GM19023 (cell line): ENCODE results near the gene OASL.
"Not testable (repeated sequence)": the region's sequence is repeated elsewhere in the genome, so short reads cannot be mapped to it uniquely, and the experiment has no call there.

ENCODE experiments used
- ATAC-seq: cut with Tn5 transposase; IDR thresholded peaks from one replicate; pipeline ENCODE4 v1.9.1; 2021; ENCODE audit warnings: mild to moderate bottlenecking, moderate library complexity; ENCODE audit not compliant: unreplicated experiment

The OASL gene

DNA sequence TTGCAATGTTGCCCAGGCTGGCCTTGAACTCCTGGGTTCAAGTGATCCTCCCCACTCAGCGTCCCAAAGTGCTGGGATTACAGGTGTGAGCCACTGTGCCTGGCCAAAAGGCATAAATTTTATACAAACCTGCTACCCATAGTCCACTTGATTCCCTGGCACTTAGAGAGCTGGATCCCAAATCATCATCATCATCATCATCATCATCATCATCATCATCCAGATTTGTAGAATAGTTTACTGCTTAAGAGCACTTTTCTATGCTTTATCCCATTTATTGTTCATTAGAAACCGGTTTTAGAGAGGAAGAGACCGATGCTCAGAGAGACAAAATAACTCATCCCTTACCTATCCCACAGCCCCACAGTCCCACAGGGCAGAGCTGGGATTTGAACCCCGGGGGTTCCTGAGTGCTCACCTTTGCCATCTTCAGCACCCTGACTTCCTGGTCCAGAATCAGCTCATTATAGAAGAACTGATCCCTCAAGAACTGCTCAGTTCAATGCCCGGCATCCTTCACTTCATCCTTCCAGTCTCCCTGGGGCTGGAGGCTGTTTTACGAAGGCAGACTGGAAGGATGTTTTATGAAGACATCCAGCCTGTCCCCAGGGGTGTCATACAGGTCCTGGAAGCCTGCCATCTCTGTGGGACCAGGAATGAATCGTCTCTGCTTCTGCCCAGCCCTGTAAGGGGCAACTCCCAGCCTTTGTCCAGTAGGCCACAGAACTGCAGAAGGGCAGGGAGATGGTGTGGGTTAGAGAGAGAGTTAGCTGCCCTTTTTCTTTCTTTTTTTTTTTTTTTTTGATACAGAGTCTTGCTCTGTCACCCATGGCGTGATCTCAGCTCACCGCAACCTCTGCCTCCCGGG is 20.2 kb upstream of the OASL start:
- ATAC-seq = peak; percentile 15

DNA sequence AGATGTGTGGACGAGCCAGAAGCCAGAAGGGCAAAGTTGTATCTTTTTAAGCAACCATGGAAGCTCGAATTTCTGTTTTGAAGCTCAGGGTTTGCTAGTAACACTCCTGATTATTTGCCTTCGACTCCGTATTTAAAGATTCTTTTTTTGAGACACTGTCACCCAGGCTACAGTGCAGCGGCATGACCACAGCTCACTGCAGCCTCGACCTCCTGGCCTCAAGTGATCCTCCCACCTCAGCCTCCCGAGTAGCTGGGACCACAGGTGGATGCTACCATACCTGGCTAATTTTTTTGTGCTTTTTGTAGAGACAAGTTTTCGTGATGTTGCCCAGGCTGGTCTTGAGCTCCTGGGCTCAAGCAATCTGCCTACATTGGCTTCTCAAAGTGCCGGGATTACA is 18.7 kb upstream of the OASL start:
- ATAC-seq = no peak

- no peak for ATAC-seq
Measured at GRCh38 chr12:121053706-121054105, 14.7 kb upstream of the OASL start.

- no peak for ATAC-seq
Measured at GRCh38 chr12:121050725-121051124, 11.7 kb upstream of the OASL start.

DNA sequence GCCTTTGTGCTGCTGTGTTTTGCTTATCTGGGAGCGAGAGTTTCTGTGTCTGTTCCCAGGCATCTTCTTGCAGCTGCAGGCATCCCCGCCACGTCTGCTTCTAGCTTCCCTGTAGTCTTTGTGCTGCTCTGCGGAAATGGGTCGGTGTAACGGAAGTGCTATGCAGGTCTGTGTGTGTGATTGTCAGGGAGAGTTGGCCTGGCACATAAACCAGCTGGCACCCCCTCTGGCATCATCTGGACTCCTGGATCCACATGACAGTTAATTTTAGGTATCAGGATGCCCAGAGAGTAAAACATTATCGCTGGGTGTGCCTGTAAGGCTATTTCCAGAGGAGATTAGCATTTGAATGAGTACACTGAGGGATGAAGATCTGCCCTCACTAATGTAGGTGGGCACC is 9.4 kb upstream of the OASL start:
- ATAC-seq = no peak

DNA sequence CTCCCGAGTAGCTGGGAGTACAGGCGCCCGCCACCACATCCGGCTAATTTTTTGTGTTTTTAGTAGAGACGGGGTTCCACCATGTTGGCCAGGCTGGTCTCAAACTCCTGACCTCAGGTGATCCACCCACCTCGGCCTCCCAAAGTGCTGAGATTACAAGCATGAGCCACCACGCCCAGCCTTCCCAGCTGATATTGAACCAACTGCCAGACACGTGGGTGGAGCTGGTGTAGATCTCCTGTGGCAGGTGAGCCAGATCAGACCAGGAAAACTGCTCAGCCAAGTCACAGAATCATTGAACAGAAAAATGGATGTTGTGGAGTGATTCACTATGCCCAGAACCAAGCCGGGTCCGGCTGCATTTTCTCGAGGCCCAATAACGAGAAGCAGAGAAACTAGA is 8.4 kb upstream of the OASL start:
- ATAC-seq = not testable (repeated sequence)

GRCh38 chr12:121043067-121043466 is 4.0 kb upstream of the OASL start:
- no peak for ATAC-seq

DNA sequence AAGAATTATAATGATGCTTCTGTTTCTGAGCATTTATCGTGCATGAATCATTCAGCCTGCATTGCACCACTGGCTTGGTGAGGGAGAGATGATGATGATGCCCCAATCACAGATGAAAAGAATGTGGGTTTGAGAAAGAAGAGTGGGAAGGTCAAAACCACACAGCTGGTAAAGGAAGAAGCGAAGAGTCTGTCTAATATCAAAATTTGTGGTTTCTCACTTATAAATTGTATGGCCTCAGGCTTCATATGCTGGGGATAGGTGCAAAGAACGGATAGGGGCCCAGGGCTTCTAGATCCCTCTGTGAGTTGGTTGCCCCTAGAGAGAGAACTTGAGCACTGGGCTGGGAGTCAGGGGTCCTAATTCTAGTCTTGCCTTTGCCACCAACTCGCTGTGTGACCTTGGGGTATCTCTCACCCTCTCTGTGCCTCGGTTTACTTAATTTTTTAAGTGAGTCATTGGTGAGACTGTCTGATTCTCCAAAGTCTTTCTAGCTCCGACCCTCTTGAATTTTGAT is 2.2 kb downstream of the OASL start:
- ATAC-seq = no peak

GRCh38 chr12:121034616-121035305 is 4.3 kb downstream of the OASL start:
- no peak for ATAC-seq

DNA sequence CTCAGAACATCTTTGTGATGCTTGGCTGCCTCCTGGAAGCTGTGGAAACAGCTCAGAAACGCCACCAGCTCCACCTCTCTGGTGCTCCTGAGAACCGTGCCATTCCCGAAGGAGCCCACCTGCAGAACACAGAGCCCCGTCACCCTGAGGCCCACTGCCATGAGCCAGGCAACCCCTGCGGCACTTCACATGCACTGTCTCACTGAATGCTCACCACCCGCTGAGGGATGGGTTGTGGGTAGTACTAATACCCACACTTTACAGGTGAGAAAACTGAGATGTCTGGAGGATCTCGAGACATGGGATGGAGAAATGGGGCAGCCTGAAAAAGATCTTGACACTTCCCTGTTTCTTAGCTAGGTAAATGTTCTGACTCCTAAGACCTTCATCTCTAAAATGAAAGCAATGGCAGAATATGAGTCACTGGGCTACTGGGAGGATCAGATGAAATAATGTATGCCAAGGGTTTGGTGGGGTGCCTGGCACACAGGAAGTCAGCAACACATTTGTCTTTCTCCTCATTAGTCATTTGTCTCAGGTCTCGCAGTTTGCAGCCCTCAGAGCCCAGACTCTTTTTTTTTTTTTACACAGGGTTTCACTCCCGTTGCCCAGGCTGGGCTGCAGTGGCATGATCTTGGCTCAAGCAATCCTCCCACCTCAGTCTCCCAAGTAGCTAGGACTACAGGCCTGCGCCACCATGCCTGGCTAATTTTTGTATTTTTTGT is 5.3 kb downstream of the OASL start:
- no peak for ATAC-seq

- no peak for ATAC-seq
Measured at GRCh38 chr12:121030576-121031212, 8.4 kb downstream of the OASL start.

DNA sequence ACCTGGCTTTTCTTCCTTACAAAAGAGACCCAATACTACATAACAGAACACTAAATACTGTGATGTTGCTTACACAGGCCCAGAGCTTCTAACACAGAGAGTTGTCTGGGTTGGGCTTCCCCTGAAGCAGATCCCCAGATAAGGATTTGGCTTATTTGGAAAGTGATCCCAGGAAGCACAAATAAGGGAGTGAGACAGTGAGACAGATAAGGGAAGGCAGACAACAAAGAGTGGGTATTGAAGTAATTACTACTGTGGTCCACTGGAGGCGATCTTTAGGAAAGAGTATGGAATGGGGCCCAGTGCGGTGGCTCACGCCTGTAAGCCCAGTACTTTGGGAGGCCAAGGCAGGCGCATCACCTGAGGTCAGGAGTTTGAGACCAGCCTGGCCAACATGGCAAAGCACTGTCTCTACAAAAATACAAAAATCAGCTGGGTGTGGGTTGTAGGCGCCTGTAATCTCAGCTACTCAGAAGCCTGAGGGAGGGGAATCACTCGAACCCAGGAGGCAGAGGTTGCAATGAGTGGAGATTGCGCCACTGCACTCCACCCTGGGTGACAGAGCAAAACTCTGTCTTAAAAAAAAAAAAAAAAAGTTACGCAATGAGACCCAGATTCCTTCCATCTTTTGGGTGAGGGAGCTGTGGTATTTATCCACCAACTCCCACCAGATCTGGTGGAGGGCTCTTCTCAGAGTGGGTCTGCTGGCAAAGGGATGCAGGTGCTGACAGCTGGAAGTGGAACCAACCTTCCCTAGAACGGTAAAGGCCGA is 12.6 kb downstream of the OASL start:
- no peak for ATAC-seq

GRCh38 chr12:121025442-121026226 is 13.4 kb downstream of the OASL start:
- no peak for ATAC-seq

GRCh38 chr12:121023799-121024198 is 15.2 kb downstream of the OASL start:
- ATAC-seq = no peak

DNA sequence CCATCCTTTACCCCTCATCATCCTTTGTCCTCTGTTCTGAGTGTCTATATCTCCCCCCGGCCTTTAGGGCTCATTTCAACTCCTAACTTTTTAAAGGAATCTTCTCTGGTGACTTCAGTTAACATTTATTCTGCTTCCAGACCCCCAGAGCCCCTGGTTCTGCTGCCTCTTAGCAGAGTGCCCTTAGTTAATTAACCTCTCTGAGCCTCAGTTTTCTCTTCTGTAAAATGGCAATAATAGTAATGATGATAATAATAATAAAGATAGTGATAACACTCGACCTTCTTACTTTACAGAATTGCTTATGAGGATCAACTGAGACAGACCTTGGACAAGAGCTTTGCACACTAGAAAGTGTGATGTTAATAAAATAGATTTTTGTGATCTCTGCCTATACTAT is 16.3 kb downstream of the OASL start:
- no peak for ATAC-seq

DNA sequence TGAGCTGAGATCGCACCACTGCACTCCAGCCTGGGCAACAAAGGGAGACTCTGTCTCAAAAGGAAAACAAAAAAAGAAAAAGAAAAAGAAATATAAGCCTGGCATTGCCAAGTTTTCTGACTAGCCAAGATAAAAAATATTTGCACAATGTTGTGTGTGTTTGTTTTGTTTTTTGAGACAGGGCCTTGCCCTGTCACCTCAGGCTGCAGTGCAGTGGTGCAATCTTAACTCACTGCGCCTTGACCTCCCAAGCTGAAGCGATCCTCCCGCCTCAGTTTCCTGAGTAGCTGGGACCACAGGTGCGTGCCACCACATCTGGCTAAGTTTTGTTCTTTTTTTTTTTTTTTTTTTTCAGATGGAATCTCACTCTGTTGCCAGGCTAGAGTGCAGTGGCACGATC is 17.3 kb downstream of the OASL start:
- ATAC-seq = no peak

DNA sequence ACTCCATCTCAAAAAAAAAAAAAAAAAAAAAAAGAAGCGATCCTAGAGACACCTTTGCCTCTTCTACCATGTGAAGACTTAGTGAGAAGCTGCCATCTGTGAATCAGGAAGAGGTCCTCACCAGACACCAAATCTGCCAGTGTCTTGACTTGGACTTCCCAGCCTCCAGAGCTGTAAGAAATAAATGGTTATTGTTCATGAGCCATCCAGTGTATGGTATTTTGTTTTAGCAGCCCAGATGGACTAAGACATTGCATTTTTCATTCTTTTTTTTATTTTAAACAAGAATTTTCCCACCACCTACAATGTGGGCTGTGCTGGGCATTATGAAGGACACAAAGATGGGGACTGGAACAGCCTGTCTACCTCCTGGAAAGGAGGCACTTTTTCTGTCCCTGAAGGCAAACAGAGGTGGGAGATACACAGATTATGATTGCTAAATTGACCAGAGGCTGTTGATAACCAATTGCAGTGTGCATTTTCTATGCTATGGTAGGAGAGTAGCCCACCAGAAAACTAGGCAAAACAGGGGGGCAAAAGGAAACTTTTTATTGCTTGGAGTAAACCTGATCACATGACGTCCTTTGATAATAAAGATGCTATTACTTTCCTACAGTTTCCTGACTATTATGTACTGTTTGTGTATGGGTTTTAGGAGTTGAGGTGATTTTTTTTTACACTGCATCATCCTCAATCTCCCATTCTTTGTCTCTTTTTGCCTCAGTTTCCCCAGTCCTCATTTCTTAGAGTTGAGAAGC is 20.0 kb downstream of the OASL start:
- ATAC-seq = no peak

- no peak for ATAC-seq
Measured at GRCh38 chr12:121017966-121018491, 21.0 kb downstream of the OASL start.
